ENCODE data around the gene SIRT2. TPM values are rescaled to one million over a fixed set of nuclear protein-coding genes. Genes with fewer than 3 reads are reported as not detected.

SIRT2 gene
- total RNA-seq = 100 to 1,000 TPM in 2 of 9 donors, 10 to 100 TPM in 7; 58.3 to 158 (median 62.4) TPM
- polyA plus RNA-seq = 100 to 1,000 TPM in 1 of 2 donors, 10 to 100 TPM in 1; 51.0 to 104 TPM
- long read RNA-seq, donor 1, transcript SIRT2-204 (15 exons, 2,062 nt) = major isoform, 83 of 169 reads
- long read RNA-seq, donor 1, transcript SIRT2-201 (16 exons, 2,070 nt) = minor isoform, 18 of 169 reads
- long read RNA-seq, donor 1, transcript SIRT2-213 (13 exons, 2,539 nt) = minor isoform, 5 of 169 reads
- long read RNA-seq, donor 1, partial matches to known transcripts = 6 of 169 reads
- long read RNA-seq, donor 1, other reads (novel, unspliced or antisense) = 55 of 169 reads
- long read RNA-seq, donor 2, transcript SIRT2-201 (16 exons, 2,070 nt) = minor isoform, 50 of 435 reads
- long read RNA-seq, donor 2, transcript SIRT2-204 (15 exons, 2,062 nt) = major isoform, 275 of 435 reads
- long read RNA-seq, donor 2, transcript SIRT2-213 (13 exons, 2,539 nt) = minor isoform, 11 of 435 reads
- long read RNA-seq, donor 2, partial matches to known transcripts = 14 of 435 reads
- long read RNA-seq, donor 2, other reads (novel, unspliced or antisense) = 85 of 435 reads
- long read RNA-seq, donor 3, transcript SIRT2-201 (16 exons, 2,070 nt) = minor isoform, 11 of 101 reads
- long read RNA-seq, donor 3, transcript SIRT2-204 (15 exons, 2,062 nt) = major isoform, 64 of 101 reads
- long read RNA-seq, donor 3, partial matches to known transcripts = 2 of 101 reads
- long read RNA-seq, donor 3, other reads (novel, unspliced or antisense) = 23 of 101 reads

DNA sequence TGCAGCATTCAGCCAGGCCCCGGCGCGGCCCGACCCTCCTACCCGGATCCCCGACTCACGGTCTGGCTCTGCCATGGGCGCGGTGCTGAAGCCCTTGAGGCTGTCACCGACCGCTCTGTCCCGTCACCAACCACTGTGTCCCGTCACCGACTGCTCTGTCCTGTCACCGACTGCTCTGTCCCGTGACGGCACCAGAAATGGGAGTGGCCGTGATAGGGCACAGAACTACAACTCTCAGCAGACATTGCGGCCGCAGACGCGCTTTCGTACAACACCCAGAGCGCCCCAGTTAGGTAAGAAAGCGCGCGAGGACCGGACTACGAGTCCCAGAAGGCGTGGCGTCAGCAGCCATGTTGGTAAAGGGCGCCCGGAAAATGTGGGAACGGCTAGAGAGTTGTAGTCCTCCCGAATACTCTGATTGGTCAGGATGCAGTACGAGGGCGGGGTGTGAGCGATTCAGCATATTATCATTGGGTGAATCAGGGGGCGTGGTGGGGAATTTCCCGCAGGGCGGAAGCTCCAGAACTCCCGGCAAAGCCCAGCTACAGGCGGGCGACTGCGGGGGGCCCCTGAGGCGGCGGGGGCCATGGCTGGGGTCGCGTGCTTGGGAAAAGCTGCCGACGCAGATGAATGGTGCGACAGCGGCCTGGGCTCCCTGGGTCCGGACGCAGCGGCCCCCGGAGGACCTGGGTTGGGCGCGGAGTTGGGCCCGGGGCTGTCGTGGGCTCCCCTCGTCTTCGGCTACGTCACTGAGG is at the start of gene SIRT2, which contains the start of gene NFKBIB:
Gene SIRT2, minus strand, starts transcription at position 172 of the 755 bp plus-strand sequence. Its CDS starts 97 bp downstream, at position 75.
Gene NFKBIB, plus strand, starts transcription at position 523 of the 755 bp plus-strand sequence. Its CDS starts 64 bp downstream, at position 587.
- intact Hi-C loops (cut with DNase I) = loop anchor here in 6 of 10 donors (1.0 to 10.0 kb wide), 6 partner anchors 31 to 68 kb away; partner anchors contain the start of genes ECH1 (in 2 of the 6), MRPS12 (in 1 of the 6) and SARS2 (in 1 of the 6)
- peak; percentile 97 to 99 (median 98) for ATAC-seq
- 0 to 1% (median 1%) methylated on average over 53 to 64 of the region's 64 CpGs for WGBS, 4 donors

DNA sequence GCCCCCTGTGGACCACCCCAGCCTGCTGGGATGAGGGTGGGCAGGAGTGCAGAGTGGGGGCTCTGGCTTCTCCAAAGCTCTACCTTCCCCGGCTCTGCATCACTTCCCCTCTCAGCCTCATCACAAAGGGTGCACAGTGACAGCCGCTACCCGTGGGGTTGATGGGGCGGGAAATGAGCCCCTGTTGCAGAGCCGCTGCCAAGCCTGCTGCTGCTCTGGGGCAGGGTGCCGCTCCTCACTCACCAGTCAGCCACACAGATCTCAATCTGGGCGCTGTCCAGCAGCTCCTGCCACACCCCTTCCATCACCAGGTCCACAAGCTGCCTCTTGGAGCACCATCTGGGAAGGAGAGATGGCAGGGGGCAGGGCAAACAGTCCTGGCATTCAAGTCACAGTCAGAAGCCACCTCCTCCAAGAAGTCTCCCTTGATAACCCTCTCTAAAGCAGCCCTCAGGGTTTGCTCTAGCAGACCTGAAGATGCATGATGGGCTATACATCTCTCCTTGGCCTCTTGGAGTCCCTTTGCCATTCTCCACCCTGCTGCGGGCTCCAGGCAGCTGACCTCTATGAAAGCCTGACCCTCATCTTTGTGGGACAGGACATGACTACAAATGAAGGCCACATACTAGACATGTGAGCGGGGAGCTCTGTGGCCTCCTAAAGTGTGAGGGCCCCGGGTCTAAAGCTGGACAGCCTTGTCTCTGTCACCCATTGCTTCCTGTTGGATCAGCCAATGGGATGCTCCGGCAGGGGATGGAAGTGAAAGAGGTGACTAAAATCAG is 47.0 kb upstream of the SIRT2 start:
- H3K4me3 ChIP-seq = no peak overlapping the region
- ATAC-seq (no peak), DNase-seq (no peak)
- WGBS, 4 donors = 86 to 92% (median 90%) methylated on average over 4 to 11 of the region's 11 CpGs
- peaks cover 3 to 12% (median 8%) of the 10 kb centered on the region in 12 donors for H3K4me1 ChIP-seq
- no peaks in the 10 kb centered on the region for H3K9me3 ChIP-seq
- TF ChIP-seq, protein P1, sequence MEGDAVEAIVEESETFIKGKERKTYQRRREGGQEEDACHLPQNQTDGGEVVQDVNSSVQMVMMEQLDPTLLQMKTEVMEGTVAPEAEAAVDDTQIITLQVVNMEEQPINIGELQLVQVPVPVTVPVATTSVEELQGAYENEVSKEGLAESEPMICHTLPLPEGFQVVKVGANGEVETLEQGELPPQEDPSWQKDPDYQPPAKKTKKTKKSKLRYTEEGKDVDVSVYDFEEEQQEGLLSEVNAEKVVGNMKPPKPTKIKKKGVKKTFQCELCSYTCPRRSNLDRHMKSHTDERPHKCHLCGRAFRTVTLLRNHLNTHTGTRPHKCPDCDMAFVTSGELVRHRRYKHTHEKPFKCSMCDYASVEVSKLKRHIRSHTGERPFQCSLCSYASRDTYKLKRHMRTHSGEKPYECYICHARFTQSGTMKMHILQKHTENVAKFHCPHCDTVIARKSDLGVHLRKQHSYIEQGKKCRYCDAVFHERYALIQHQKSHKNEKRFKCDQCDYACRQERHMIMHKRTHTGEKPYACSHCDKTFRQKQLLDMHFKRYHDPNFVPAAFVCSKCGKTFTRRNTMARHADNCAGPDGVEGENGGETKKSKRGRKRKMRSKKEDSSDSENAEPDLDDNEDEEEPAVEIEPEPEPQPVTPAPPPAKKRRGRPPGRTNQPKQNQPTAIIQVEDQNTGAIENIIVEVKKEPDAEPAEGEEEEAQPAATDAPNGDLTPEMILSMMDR (IDR thresholded peaks at IDR 0.05) = no peak
- no peak for TF ChIP-seq POLR2A (IDR thresholded peaks at IDR 0.05)
- intact Hi-C loops (cut with DNase I) = loop anchor here in 1 of 10 donors (10.0 kb wide), 1 partner anchor 342 kb away; no protein-coding TSS in a partner anchor
- peaks cover 0 to 6% (median 0%) of the 10 kb centered on the region in 9 donors for H3K36me3 ChIP-seq
- peaks cover 0 to 11% (median 0%) of the 10 kb centered on the region in 9 donors for H3K27me3 ChIP-seq
- no peak overlapping the region for H3K27ac ChIP-seq

More for the DNA sequence above, at the start of gene SIRT2, which contains the start of gene NFKBIB:
- DNase-seq = peak; percentile 99 to 100 (median 100)
- Histone ChIP-seq H3K36me3 (peaks cover 0 to 4% (median 0%) of the 10 kb centered on the region in 9 donors), H3K4me1 (peaks cover 6 to 46% (median 22%) of the 10 kb centered on the region in 12 donors), H3K27ac (peak within 1 kb of the TSS; percentile 38 to 95 (median 91)), H3K27me3 (no peaks in the 10 kb centered on the region), H3K4me3 (peak within 1 kb of the TSS; percentile 74 to 98 (median 92)), H3K9me3 (peaks cover 0 to 3% (median 0%) of the 10 kb centered on the region in 12 donors)
- TF ChIP-seq, protein P1 (IDR thresholded peaks at IDR 0.05) = peak in 1 of 12 donors; percentile 13
- TF ChIP-seq POLR2A (IDR thresholded peaks at IDR 0.05) = peak; percentile 75 to 95

DNA sequence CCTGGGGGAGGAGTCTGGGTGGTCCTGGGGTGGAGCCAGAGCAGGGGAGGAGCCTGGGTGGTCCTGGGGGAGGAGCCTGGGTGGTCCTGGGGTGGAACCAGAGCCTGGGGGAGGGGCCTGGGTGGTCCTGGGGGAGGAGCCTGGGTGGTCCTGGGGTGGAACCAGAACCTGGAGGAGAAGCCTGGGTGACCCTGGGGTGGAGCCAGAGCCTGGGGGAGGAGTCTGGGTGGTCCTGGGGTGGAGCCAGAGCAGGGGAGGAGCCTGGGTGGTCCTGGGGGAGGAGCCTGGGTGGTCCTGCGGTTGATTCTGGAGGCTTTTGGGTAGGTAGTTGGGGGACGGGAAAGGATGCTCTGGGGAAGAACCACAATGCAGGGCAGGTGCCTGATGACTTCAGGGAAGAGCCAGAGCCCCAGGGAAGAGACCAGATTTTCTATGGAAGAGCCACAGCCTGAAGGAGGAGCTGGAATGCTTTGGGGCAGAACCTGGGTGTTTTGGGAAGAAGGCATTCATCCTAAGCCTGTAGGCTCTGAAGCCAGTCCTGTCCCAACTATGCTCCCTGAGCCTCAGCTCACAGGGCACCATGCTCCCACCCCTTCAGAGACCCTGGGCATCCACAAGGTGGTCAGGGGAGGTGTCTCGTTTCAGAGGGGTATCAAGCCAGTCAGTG is 46.3 kb upstream of the SIRT2 start:
- Histone ChIP-seq H3K9me3 (no peaks in the 10 kb centered on the region), H3K4me1 (peaks cover 3 to 12% (median 8%) of the 10 kb centered on the region in 12 donors), H3K27me3 (peaks cover 0 to 11% (median 0%) of the 10 kb centered on the region in 9 donors), H3K4me3 (no peak overlapping the region), H3K36me3 (peaks cover 0 to 6% (median 0%) of the 10 kb centered on the region in 9 donors), H3K27ac (no peak overlapping the region)
- intact Hi-C loops (cut with DNase I) = loop anchor here in 1 of 10 donors (10.0 kb wide), 1 partner anchor 341 kb away; no protein-coding TSS in a partner anchor
- TF ChIP-seq, protein P1 (IDR thresholded peaks at IDR 0.05) = no peak
- TF ChIP-seq POLR2A (IDR thresholded peaks at IDR 0.05) = no peak
- WGBS, 4 donors = 73 to 95% (median 93%) methylated on average over 2 to 3 of the region's 3 CpGs
- ATAC-seq (no peak), DNase-seq (no peak)
